Effector CD4-positive, alpha-beta T cell (primary cell): ENCODE results near the gene ADGRB2.

Experiments
- DNase-seq: peaks from one replicate; pipeline ENCODE4 v3.0.0-alpha.2; 2020

Gene ADGRB2

DNA sequence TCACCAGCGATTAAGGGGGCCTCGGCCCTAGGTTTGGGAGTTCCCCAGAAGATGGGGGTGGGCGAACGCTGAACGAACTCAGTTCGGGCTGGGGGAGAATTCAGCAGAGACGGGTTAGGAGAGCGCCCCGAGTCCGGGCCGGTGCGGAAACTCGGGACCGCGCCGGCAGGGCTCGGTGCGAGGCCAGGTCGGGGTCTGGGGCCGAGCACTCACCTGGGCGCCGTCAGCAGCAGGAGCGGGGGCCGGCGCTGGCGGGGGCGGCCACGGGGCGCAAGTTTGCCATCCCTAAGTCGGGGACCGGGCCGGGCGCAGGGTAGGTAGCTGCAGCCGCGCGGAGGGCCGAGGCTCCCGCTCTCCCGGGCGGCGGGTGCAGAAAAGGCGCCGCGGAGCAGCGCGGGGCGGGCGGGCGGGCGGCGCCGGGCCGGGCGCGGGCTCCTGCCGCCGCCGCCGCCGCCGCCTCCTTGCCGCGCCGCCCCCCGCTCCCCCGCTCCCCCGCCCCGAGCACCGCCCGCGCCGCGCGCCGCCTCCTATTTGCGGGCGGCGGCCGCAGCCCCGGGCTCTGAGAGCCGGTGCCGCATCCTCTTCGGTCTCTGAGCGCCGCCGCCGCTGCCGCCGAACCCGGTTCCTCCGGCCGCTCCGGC is 349 bp downstream of the ADGRB2 start:
- DNase-seq: no peak

DNA sequence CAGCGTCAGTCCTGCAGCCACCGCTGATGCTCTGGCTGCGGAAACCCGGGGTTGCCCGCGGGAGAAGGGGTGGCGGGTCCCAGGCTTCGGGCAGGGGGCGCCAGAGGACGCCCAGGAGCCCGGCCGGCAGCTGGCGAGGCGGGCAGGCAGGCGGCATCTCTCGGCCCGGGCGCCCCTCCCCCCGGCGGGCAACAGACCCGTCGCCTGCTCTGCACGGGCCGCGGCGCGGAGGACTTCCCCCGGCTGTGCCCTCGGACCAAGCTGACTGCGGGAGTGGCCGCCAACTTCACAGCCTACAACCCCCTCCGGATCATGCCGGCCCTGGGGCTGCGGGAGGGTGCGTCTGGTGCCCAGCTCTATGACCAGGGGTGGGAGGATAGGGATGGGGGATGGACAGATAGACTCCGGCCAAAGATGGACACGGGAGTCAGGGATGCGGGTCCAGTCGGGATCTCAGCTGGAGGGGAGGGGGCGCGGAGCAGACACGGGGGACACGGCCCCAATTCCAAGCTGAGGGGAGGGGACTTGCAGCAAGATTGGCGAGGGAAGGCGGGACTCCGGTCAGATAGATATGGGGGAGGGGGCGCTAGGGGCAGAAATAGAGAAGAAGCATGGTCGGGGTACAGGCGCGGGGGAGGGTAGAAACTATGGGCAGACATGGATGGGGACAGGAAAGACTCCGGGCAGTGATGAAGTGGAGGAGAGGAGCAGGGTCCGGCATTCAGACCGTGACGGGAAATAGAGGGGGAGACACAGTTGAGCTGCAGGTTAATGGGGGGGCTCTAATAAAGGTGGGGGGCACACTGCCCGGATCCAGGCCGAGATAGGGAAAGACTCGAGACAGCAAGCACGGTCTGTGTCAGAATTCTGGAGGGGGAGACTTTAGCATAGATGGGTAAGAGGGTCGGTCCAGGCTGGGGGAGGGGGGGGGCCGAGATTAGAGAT is 1.1 kb downstream of the ADGRB2 start:
- peak; percentile 56 for DNase-seq

- no peak for DNase-seq
These were observed 1.8 kb downstream of the ADGRB2 start for GRCh38 chr1:31762323-31762722.

- DNase-seq: no peak
These were observed 2.3 kb downstream of the ADGRB2 start for GRCh38 chr1:31761883-31762282.

- DNase-seq: peak; percentile 56
These were observed 3.4 kb downstream of the ADGRB2 start for GRCh38 chr1:31760471-31761470.

GRCh38 chr1:31759298-31760023 is 4.7 kb downstream of the ADGRB2 start:
- DNase-seq: no peak

DNA sequence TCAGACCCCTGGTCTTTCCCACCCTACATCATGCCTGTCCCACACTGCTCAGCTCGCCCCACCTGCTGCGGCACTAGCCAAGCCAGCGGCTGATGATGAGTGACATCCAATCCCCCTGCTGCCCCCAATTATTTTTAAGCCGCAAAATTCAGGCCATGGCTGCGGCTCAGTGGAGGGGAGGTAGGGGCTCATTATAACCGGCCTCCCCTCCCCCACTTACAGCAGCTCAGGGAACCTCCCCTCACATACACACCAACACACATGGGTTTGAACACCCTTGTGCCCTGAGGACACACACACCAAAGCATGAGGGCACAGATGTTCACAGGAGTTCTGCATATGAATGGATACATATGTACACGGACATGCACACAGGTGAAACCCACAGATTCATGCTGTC is 5.3 kb downstream of the ADGRB2 start:
- no peak for DNase-seq

DNA sequence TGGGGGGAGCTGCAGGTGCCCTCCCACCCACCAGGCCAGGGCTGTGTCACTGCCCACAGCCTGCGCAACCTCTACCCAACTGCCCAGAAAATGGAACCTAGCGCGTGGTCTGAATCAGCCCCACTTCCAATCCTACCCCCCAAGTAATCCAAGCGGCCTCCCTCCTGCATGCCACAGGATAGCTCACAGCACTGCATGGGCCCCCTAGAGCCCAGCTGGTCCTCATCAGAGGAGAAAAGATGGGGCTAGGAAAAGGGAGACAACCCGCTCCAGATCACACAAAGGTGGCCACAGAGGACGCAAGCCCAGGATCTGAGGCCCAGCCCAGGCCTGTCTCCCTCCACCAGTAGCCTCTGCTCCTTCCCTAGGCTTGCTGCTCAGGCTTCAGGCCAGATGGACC is 6.2 kb downstream of the ADGRB2 start:
- DNase-seq: no peak

DNA sequence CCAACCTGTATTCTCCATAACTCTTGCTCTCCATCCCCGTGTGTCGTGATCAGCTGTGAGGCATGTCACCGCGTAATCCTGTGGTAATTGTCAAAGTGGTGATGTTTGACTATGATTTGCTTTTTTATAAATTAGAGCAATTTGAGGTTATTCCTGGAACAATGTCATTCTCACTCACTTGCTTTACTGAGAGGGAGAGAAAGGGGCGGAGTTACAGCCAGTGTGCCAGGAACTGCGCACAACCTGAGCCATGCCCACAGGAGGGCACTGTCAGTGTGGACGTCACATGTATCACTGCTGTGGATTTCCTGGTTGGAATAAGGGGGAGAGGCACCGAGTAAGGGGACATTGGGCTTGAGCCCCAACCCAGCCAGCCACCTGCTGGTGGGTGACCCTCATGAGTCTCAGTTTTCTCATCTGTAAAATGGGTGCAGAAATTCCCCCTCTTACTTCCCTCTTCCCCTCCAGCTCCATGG is 6.9 kb downstream of the ADGRB2 start:
- DNase-seq: no peak

GRCh38 chr1:31756578-31756977 is 7.6 kb downstream of the ADGRB2 start:
- DNase-seq: no peak

GRCh38 chr1:31755850-31756492 is 8.2 kb downstream of the ADGRB2 start:
- DNase-seq: no peak

- DNase-seq: no peak
These were observed 8.9 kb downstream of the ADGRB2 start for GRCh38 chr1:31755197-31755611.

DNA sequence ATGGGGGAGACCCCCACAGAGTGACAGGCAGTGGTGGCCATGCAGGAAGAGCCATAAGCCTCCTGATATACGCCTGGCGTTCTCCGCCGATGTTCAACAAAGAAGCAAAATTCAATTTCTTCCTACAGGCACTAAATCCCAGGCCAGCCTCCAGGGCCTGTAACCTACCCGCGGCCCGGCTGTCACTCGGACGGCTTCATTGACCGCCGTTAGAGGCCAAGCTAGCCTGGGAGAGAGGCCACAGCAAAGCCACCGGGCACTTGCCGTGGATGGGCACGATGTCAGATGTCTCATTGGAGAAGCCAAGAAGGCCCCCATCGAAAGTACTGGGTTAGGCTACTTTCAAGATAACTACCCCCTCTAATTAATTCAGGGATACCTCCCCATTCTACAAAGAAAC is 9.7 kb downstream of the ADGRB2 start:
- DNase-seq: no peak

DNA sequence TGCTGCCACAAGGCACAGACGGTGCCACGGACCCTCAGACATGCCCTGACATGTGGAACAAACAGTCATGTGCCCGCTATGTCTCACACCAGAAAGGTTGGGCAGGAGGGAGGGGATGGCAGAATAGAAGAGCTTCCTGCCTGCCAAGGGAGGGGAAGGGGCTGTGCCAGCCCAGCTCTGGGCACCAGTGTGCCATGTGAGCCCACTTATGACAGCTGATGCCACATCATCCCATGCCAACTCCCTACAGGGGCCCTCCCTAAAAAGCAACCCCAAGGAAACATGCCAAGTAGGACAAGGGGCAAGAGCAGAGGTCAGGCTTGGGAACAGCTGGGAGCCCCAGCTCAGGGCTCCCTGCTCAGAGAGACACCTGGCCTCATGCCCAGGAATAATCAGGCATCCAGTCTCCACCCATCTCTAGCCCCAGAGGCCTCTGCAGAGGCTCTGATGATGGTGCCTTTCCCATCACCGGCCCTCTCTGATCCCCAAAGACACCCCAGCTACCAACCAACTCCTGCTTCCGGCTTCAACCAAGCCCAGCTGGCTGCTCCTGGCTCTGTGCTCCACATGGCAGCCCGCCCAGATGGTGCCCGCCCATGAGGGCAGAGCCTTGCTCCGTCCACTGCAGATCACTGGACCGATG is 10.3 kb downstream of the ADGRB2 start:
- no peak for DNase-seq

- no peak for DNase-seq
These were observed 11.1 kb downstream of the ADGRB2 start for GRCh38 chr1:31752952-31753475.

- no peak for DNase-seq
These were observed 11.9 kb downstream of the ADGRB2 start for GRCh38 chr1:31752258-31752657.

GRCh38 chr1:31751822-31752241 is 12.3 kb downstream of the ADGRB2 start:
- DNase-seq: no peak

DNA sequence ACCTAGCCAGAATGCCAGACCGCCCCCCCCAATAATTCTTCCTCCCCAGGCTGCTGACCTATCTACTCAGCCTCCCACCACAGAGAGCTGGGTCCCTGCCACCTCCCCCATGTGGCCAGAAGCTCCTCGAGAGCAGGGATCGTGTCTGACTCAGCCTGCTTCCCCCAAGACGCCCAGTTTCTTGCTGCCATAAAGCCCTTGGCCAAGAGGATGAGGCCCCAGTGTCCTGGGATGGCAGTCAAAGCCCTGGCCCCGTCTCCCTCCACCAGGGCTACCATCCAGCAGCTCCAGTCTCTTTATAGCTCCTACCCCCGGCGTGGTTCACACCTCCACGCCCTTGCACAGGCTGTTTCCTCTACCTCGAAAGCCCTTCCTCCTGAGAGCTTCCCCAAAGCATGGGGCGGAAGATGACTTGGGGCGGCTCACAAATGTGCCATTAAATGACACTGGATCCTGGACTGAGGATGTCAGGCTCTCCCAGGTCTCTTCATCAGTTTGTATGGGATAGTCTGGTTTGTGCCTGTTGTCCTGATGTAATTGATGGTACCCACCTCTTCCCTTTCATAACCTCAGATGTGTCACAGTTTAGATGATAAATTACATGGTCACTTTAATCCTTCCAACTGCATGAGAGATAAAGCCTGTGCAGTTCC is 13.2 kb downstream of the ADGRB2 start:
- DNase-seq: no peak

GRCh38 chr1:31749785-31750735 is 14.1 kb downstream of the ADGRB2 start:
- DNase-seq: no peak
